HG03135 (cell line): ENCODE data around the gene RAB3A.

Experiments
- ATAC-seq: cut with Tn5 transposase; IDR thresholded peaks from one replicate; pipeline ENCODE4 v1.9.1; 2021; ENCODE audit warnings: mild to moderate bottlenecking, moderate library complexity; ENCODE audit not compliant: unreplicated experiment

The RAB3A gene

GRCh38 chr19:18203863-18204393 is at the start of gene RAB3A:
Gene RAB3A, minus strand, starts transcription at chr19:18204042. Its CDS starts 1,302 bp downstream, at chr19:18202740.
- ATAC-seq, result peak; percentile 88

GRCh38 chr19:18253130-18253529 is 49.3 kb upstream of the RAB3A start:
- ATAC-seq, result no peak

- no peak for ATAC-seq
These were observed 48.5 kb upstream of the RAB3A start for GRCh38 chr19:18252370-18252717.

- ATAC-seq, result no peak
These were observed 47.9 kb upstream of the RAB3A start for GRCh38 chr19:18251587-18252369.

- ATAC-seq, result no peak
These were observed 46.0 kb upstream of the RAB3A start for GRCh38 chr19:18249834-18250233.

GRCh38 chr19:18245297-18245696 is 41.5 kb upstream of the RAB3A start:
- no peak for ATAC-seq

GRCh38 chr19:18239303-18239702 is 35.5 kb upstream of the RAB3A start:
- ATAC-seq, result no peak

- no peak for ATAC-seq
These were observed 30.4 kb upstream of the RAB3A start for GRCh38 chr19:18234194-18234593.

- ATAC-seq, result no peak
These were observed 29.5 kb upstream of the RAB3A start for GRCh38 chr19:18233224-18233825.

- ATAC-seq, result no peak
These were observed 28.8 kb upstream of the RAB3A start for GRCh38 chr19:18232540-18233223.

GRCh38 chr19:18231775-18232174 is 27.9 kb upstream of the RAB3A start:
- ATAC-seq, result no peak

GRCh38 chr19:18230941-18231734 is 27.3 kb upstream of the RAB3A start:
- no peak for ATAC-seq

GRCh38 chr19:18229915-18230314 is 26.1 kb upstream of the RAB3A start:
- no peak for ATAC-seq

GRCh38 chr19:18229474-18229873 is 25.6 kb upstream of the RAB3A start:
- no peak for ATAC-seq

GRCh38 chr19:18227781-18228271 is 24.0 kb upstream of the RAB3A start:
- no peak for ATAC-seq

- ATAC-seq, result no peak
These were observed 23.3 kb upstream of the RAB3A start for GRCh38 chr19:18226956-18227780.

- no peak for ATAC-seq
These were observed 22.0 kb upstream of the RAB3A start, which contains the start of gene PDE4C for GRCh38 chr19:18225702-18226468. Gene PDE4C, minus strand, starts transcription at chr19:18226438. Its CDS starts 23 bp downstream, at chr19:18226415.

GRCh38 chr19:18225355-18225701 is 21.5 kb upstream of the RAB3A start:
- no peak for ATAC-seq
